ENCODE results near the gene KATNAL1.

The KATNAL1 gene

GRCh38 chr13:30307194-30307970 lies at the start of gene KATNAL1:
Gene KATNAL1, minus strand, starts transcription at chr13:30307551. Its CDS starts 23,774 bp downstream, at chr13:30283777.
- no peak for DNase-seq

GRCh38 chr13:30355839-30356238 lies 48.5 kb upstream of the KATNAL1 start:
- DNase-seq: no peak

GRCh38 chr13:30355384-30355699 lies 48.0 kb upstream of the KATNAL1 start:
- no peak for DNase-seq

GRCh38 chr13:30354493-30355383 lies 47.4 kb upstream of the KATNAL1 start:
- no peak for DNase-seq

GRCh38 chr13:30353471-30354215 lies 46.3 kb upstream of the KATNAL1 start:
- no peak for DNase-seq

GRCh38 chr13:30353060-30353459 lies 45.7 kb upstream of the KATNAL1 start:
- no peak for DNase-seq

- DNase-seq: no peak
Observed at GRCh38 chr13:30352121-30352520, 44.8 kb upstream of the KATNAL1 start.

- no peak for DNase-seq
Observed at GRCh38 chr13:30346789-30347167, 39.4 kb upstream of the KATNAL1 start.

GRCh38 chr13:30346153-30346788 lies 38.9 kb upstream of the KATNAL1 start:
- no peak for DNase-seq

GRCh38 chr13:30345426-30346100 lies 38.2 kb upstream of the KATNAL1 start:
- DNase-seq: no peak

GRCh38 chr13:30341815-30342570 lies 34.6 kb upstream of the KATNAL1 start:
- no peak for DNase-seq

- DNase-seq: no peak
Observed at GRCh38 chr13:30340331-30341250, 33.2 kb upstream of the KATNAL1 start.

- DNase-seq: no peak
Observed at GRCh38 chr13:30339738-30340330, 32.5 kb upstream of the KATNAL1 start.

GRCh38 chr13:30338952-30339351 lies 31.6 kb upstream of the KATNAL1 start:
- DNase-seq: no peak

- no peak for DNase-seq
Observed at GRCh38 chr13:30338331-30338851, 31.0 kb upstream of the KATNAL1 start.

- DNase-seq: no peak
Observed at GRCh38 chr13:30337061-30337610, 29.8 kb upstream of the KATNAL1 start.

GRCh38 chr13:30334663-30335386 lies 27.5 kb upstream of the KATNAL1 start:
- no peak for DNase-seq

GRCh38 chr13:30333616-30334015 lies 26.3 kb upstream of the KATNAL1 start:
- DNase-seq: no peak

All from cortex of kidney (tissue), 1 donor.